ENCODE data around the gene SPATS2. TPM values are rescaled to one million over a fixed set of nuclear protein-coding genes. Genes with fewer than 3 reads are reported as not detected.

Gene SPATS2
- total RNA-seq, 2 experiments from 2014 or later, result 22.7 to 36.4 TPM

DNA sequence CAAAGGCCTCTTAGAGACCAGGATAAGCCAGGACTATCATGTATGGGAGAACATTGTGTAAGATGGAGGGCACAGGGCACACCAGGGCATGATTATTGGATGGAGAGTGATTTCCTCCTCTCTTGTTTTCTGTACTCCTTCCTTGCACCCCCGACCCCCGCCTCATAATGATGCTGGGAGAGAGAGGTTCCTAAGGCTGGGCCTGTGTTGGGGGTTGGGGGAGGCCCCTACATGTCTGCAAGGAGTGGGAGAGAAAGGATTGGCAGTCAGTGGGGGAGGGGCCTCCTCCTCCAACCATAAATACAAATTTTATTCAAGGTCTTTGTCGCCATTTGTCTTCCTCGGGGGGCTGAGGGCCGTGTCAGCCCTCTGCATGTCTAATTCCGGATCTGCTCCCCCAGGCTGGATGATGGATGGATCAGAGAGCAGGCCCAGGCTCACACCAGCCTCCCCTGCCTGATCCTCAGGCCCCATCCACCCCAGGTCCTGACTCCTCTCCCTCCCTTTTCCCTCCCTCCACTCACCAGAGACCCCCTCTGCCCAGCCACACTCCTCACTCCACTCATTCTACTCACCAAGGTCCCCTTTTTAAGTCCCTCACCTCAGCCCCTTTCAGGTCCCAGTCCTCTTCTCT lies 28.3 kb upstream of the SPATS2 start:
- Histone ChIP-seq H3K4me1 (ENCODE audit: insufficient read depth, low read length, poor library complexity, severe bottlenecking) (peaks cover 25% of the 10 kb centered on the region), H3K4me2 (ENCODE audit: low read length) (no peak overlapping the region), H3K4me3 (ENCODE audit: low read depth, low read length, poor library complexity, severe bottlenecking) (no peak overlapping the region), H3K9me2 (ENCODE audit: insufficient read depth, low read length) (no peaks in the 10 kb centered on the region), H3K9me3 (ENCODE audit: low read length) (no peaks in the 10 kb centered on the region), H3K36me3 (ENCODE audit: insufficient read depth, low read length) (no peaks in the 10 kb centered on the region), H4K20me1 (ENCODE audit: insufficient read depth, low read length) (no peaks in the 10 kb centered on the region), H2AFZ (ENCODE audit: low read length) (no peak overlapping the region), H3K79me2 (ENCODE audit: insufficient read depth, low read depth, low read length) (no peaks in the 10 kb centered on the region), H3K27ac (ENCODE audit: low read depth, low read length, poor library complexity, severe bottlenecking) (no peak overlapping the region)
- no peak for TF ChIP-seq EZH2phosphoT487 (IDR thresholded peaks at IDR 0.05; ENCODE audit: borderline replicate concordance, low read depth, low read length)
- TF ChIP-seq CTCF (conservative IDR thresholded peaks at IDR 0.05; ENCODE audit: low read length), result no peak
- BruUV-seq (replicated peaks), result no TSS peak
- no peak for DNase-seq (ENCODE audit: low spot score)
- ChIA-PET POLR2A (no interaction called here), CTCF (ENCODE audit: unreplicated experiment) (no interaction called here)
- intact Hi-C loops (cut with micrococcal nuclease; ENCODE audit: unreplicated experiment), result no loop called here

DNA sequence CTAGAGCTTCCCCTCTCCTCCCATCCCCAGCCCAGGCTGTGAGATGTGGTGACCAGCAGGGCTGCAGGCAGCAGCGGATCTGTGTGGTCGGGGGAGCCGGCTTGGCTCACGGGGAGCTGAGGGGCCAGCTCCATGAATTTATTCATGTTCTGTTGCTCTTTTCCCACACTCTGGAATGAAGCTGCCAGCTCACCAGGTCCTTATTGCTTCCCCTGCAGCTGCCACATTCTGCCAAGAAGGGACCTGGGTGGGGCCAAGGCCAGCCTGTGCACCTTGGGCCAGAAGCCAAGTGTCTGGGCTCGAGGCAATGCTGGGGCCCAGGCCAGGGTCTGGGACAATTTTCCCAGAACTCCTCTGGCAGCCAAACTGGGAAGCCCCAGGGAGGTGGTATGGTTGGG lies 27.8 kb upstream of the SPATS2 start:
- no peaks in the 10 kb centered on the region for H3K36me3 ChIP-seq (ENCODE audit: insufficient read depth, low read length)
- ChIA-PET POLR2A (no interaction called here), CTCF (ENCODE audit: unreplicated experiment) (interaction anchor here (0.5 kb wide), 1 partner anchor 11 kb away, joined by 3 read pairs; no protein-coding TSS in a partner anchor)
- intact Hi-C loops (cut with micrococcal nuclease; ENCODE audit: unreplicated experiment), result no loop called here
- H3K9me3 ChIP-seq (ENCODE audit: low read length), result no peaks in the 10 kb centered on the region
- no peaks in the 10 kb centered on the region for H4K20me1 ChIP-seq (ENCODE audit: insufficient read depth, low read length)
- no TSS peak for BruUV-seq (replicated peaks)
- no peak overlapping the region for H3K4me3 ChIP-seq (ENCODE audit: low read depth, low read length, poor library complexity, severe bottlenecking)
- H3K4me2 ChIP-seq (ENCODE audit: low read length), result no peak overlapping the region
- no peak overlapping the region for H2AFZ ChIP-seq (ENCODE audit: low read length)
- H3K4me1 ChIP-seq (ENCODE audit: insufficient read depth, low read length, poor library complexity, severe bottlenecking), result peaks cover 30% of the 10 kb centered on the region
- no peak overlapping the region for H3K27ac ChIP-seq (ENCODE audit: low read depth, low read length, poor library complexity, severe bottlenecking)
- no peak for TF ChIP-seq EZH2phosphoT487 (IDR thresholded peaks at IDR 0.05; ENCODE audit: borderline replicate concordance, low read depth, low read length)
- no peak for TF ChIP-seq CTCF (conservative IDR thresholded peaks at IDR 0.05; ENCODE audit: low read length)
- no peaks in the 10 kb centered on the region for H3K9me2 ChIP-seq (ENCODE audit: insufficient read depth, low read length)
- no peaks in the 10 kb centered on the region for H3K79me2 ChIP-seq (ENCODE audit: insufficient read depth, low read depth, low read length)
- DNase-seq (ENCODE audit: low spot score), result no peak

DNA sequence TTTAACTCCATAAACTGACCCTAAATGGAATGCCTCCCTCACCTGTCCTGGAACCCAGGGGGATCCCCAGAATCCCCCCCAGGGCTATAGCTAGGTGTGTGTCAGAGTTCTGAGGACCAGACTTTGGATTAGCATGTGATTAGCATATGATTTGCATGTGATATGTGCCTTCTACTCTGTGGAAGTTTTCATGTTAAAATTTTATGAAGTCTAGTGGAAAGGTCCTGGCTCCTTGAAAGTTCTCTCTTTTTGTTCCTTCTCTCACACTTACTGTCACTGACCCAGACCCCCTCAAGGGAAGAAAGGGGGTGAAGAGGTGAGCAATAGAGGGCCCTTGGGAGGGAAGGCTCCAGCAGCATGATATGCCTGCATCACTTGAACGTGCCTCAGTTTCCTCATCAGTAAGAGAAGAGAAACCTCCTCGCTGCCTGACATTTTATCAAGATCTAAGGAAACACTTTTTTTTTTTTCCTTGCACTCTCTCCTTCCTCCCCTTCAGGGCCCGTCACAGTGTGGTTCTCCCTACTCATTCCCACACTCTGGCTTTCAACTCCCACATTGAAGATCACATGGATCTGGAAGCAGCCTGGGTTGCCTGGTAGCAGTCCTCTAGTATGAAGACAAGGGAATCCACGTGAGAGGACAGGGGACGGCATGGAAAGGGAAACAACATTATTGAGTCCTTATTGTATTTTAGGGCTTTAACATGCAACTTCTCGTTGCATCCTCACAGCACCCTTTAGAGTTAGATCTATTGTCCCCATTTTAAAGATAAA lies 27.0 kb upstream of the SPATS2 start:
- Histone ChIP-seq H3K4me1 (ENCODE audit: insufficient read depth, low read length, poor library complexity, severe bottlenecking) (peaks cover 38% of the 10 kb centered on the region), H3K36me3 (ENCODE audit: insufficient read depth, low read length) (no peaks in the 10 kb centered on the region), H3K4me2 (ENCODE audit: low read length) (no peak overlapping the region), H3K4me3 (ENCODE audit: low read depth, low read length, poor library complexity, severe bottlenecking) (no peak overlapping the region), H3K9me2 (ENCODE audit: insufficient read depth, low read length) (no peaks in the 10 kb centered on the region), H3K9me3 (ENCODE audit: low read length) (no peaks in the 10 kb centered on the region), H2AFZ (ENCODE audit: low read length) (no peak overlapping the region), H3K79me2 (ENCODE audit: insufficient read depth, low read depth, low read length) (no peaks in the 10 kb centered on the region), H4K20me1 (ENCODE audit: insufficient read depth, low read length) (no peaks in the 10 kb centered on the region), H3K27ac (ENCODE audit: low read depth, low read length, poor library complexity, severe bottlenecking) (no peak overlapping the region)
- intact Hi-C loops (cut with micrococcal nuclease; ENCODE audit: unreplicated experiment), result no loop called here
- ChIA-PET POLR2A (no interaction called here), CTCF (ENCODE audit: unreplicated experiment) (no interaction called here)
- no peak for DNase-seq (ENCODE audit: low spot score)
- BruUV-seq (replicated peaks), result no TSS peak
- TF ChIP-seq CTCF (conservative IDR thresholded peaks at IDR 0.05; ENCODE audit: low read length) (no peak), EZH2phosphoT487 (IDR thresholded peaks at IDR 0.05; ENCODE audit: borderline replicate concordance, low read depth, low read length) (no peak)
